ENCODE measurements around the gene MT1M.
A peak's percentile ranks its signal among the peaks of the same experiment; 100 is the strongest.
"Not testable (repeated sequence)": the region's sequence is repeated elsewhere in the genome, so short reads cannot be mapped to it uniquely, and the experiment has no call there.

Gene MT1M

GRCh38 chr16:56608876-56609462, 23.5 kb upstream of the MT1M start:
- peak in 1 of 2 experiments; percentile 52 for DNase-seq

DNA sequence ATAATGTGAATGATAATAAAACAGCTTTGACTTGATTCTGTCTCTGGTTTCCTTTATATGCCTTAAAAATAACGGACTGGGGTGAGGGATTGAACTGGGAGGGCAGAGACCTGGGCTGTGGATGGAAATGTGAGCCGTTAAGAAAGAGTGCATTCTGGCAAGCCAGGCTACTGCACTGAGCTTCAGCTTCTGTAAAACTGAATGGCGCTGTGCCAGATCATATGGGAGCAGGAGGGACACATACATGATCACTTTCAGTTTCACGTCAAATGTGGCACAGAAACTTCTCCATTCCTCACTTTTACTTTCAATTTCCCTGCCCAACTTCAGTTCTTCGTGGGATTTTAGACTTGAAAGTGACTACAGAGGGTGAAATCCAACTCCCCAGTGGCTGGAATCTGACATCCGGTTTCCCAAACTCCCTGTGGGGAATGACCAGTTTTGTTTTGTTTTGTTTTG, 23.0 kb upstream of the MT1M start:
- DNase-seq, result peak; percentile 75 to 76

- peak; percentile 83 to 85 for DNase-seq
These were observed 22.3 kb upstream of the MT1M start for GRCh38 chr16:56610017-56610608.

- DNase-seq, result no peak
These were observed 21.8 kb upstream of the MT1M start for GRCh38 chr16:56610609-56611111.

GRCh38 chr16:56611281-56611833, 21.1 kb upstream of the MT1M start:
- DNase-seq, result peak in 1 of 2 experiments; percentile 32

- no peak for DNase-seq
These were observed 18.8 kb upstream of the MT1M start for GRCh38 chr16:56613706-56614105.

DNA sequence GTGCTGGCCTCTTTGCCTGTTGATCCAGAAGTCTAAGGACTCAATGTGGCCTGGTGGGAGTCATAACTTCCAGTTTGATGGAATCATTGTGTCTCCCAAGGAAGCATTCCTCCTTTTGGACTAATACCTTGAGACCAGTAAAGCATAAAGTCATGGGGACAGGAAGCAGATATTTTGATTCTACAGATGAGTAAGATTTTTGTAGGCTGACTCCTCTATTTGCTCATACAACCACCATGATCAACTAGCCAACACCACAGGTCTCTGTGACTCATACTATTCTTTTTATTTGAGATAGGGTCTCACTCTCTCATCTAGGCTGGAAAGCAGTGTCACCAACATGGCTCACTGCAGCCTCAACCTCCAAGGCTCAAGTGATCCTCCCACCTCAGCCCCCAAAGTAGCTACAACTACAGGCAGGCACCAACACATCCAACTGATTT, 17.9 kb upstream of the MT1M start:
- peak in 1 of 2 experiments; percentile 64 for DNase-seq

DNA sequence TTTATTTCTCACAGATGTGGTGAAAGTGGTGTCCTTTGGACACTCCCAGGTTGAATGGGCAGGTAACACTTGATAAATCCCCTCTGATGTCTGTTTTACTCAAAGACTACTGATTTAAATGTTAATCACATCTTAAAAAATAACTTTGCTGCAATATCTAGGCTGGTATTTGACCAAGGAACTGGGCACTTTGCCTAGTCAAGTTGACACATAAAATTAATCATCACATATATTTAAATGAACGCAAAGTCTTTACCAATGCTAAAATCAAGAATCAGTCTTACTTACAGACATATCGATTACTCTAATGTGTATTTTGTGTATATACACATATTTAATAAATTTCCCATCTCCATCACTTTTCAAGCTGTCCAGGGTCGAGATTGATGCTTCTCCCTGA, 17.1 kb upstream of the MT1M start:
- no peak for DNase-seq

GRCh38 chr16:56616608-56617211, 15.7 kb upstream of the MT1M start:
- DNase-seq, result no peak

- peak; percentile 67 to 77 for DNase-seq
These were observed 15.0 kb upstream of the MT1M start for GRCh38 chr16:56617212-56618085.

- DNase-seq, result no peak
These were observed 14.3 kb upstream of the MT1M start for GRCh38 chr16:56618138-56618537.

GRCh38 chr16:56620339-56620897, 12.0 kb upstream of the MT1M start:
- DNase-seq, result no peak

DNA sequence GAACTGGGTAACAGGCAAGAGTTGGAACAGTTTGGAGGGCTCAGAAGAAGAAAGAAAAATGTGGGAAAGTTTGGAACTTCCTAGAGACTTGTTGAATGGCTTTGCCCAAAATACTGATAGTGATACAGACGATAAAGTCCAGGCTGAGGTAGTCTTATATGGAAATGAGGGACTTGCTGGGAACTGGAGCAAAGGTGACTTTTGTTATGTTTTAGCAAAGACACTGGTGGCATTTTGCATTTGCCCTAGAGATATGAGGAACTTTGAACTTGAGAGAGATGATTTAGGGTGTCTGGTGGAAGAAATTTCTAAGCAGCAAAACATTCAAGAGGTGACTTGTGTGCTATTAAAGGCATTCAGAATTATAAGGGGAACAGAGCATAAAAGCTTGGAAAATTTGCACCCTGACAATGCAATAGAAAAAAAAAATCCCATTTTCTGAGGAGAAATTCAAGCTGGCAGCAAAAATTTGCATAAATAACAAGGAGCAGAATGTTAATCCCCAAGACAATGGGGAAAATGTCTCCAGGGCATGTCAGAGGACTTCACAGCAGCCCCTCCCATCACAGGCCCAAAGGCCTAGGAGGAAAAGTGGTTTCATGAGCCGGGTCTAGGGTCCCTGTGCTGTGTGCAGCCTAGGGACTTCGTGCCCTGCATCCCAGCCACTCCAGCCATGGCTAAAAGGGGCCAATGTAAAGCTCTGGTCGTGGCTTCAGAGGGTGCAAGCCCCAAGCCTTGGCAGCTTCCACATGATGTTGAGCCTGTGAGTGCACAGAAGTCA, 10.6 kb upstream of the MT1M start:
- not testable (repeated sequence) for DNase-seq

DNA sequence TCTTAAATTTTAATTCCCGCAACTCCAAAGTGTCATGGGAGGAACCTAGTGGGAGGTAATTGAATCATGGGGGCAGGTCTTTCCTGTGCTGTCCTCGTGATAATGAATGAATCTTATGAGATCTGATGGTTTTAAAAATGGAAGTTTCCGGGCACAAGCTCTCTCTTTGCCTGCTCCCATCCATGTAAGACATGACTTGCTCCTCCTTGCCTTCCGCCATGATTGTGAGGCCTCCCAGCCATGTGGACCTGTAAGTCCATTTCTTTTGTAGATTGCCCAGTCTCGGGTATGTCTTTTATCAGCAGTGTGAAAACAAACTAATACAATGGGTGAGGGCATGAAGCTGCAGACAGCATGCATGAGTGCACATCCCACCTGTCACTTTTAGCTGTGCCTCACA, 9.3 kb upstream of the MT1M start:
- DNase-seq, result not testable (repeated sequence)

DNA sequence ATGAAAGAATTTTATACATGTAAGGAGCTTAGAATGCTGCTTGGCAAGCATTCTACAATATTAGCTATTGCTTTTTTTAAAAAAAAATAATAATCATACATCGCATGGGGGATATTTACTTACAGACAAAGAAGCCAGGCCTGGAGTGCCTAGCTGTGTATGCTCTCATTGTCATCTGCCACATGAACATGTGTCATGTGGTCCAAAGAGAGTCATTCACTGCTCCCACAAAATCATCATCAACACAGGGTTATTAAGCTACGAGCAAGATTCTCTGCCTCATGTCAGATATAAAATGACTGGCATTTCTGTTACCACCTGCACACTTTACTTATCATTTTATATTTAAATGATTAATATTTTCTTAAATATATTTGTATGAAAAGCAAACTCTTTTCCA, 8.8 kb upstream of the MT1M start:
- no peak for DNase-seq

DNA sequence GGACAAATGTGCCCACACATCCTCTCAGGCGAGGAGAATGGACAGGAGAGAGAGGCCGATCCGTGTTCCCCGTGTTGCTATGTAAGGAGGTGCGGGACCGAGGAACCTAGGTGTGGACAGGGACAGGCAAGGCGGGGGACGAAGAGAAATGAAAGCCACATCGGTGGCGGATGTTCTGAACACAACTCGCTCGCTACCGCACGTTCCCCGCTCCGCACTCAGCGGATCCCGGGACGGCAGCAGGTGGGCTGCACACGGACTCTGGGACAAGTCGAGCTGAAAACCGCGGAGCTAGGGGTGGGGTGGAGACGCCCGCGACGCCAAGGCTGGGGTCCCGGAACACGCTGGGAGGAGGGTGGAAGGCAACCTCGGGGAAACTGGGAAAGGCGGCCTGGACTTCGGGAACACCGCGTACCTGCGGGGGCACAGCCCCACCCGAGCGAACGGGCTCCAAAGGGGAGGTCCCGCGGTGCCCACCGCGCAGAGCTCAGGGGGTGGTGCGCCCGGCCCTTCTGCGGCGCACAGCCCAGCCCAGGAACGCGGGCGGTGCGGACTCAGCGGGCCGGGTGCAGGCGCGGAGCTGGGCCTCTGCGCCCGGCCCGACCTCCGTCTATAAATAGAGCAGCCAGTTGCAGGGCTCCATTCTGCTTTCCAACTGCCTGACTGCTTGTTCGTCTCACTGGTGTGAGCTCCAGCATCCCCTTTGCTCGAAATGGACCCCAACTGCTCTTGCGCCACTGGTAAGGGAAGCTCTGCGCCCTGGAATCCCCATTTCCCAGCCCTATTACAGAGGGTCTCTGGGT, 7.1 kb upstream of the MT1M start, which contains the start of gene MT1E:
MT1E (plus strand) TSS at position 642 of the 803 bp plus-strand sequence; CDS start at position 713, 71 bp downstream.
- DNase-seq, result peak; percentile 73 to 81

- DNase-seq, result no peak
These were observed 6.4 kb upstream of the MT1M start for GRCh38 chr16:56625943-56626654.

DNA sequence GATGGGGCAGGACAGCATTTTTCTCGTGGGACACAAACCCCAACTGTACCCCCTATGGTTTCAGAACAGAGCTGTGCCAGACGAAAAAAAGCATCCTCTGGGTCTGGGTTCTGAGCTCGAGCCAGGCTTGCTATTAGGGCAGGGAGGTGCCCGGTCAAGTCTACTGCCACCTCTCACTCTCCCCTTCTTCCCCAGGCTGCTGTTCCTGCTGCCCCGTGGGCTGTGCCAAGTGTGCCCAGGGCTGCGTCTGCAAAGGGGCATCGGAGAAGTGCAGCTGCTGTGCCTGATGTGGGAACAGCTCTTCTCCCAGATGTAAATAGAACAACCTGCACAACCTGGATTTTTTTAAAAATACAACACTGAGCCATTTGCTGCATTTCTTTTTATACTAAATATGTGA, 5.8 kb upstream of the MT1M start:
- no peak for DNase-seq

DNA sequence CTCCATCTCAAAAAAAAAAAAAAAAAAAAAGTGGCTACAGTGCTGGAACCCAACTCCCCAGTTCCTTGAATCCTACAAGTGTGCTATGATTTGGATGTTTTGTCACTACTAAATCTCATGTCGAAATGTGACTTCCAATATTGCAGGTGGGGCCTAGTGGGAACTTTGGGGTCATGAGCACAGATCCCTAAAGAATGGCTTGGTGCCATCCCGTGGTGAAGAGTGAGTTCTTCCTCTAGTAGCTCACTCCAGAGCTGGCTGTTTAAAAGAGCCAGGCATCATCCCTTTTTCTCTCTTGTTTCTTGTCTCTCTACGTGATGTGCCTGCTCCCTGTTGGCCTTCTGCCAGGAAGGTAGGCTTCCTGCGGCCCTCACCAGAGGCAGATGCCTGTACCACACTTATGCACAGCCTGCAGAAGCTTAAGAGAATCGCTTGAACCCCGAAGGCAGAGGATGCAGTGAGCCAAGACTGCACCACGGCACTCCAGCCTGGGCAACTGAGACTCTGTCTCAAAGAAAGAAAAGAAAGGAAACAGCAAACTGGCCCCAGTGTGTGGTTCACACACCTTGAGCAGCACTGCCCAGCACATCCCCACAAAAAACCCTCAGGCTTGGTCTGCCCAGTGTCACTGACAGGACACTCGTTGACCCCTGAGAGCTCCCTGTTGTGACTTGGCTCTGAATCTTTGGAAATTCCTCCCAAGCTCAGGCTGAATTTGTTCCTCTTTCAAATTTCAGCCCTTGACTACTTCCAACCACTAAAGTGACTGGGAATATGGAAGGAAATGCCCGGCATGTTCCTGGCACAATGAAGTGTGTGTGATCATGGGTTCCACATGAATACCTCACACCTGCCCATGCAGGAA, 3.7 kb upstream of the MT1M start:
- no peak for DNase-seq

All from activated T-cell treated with anti-CD3 and anti-CD28 coated beads, Interleukin-2, amount 50 U/mL, for 48 hours (primary cell).